HG03025 (cell line): Measurements from ENCODE around the gene DPH7.
"Not testable (repeated sequence)": the region's sequence is repeated elsewhere in the genome, so short reads cannot be mapped to it uniquely, and the experiment has no call there.

Experiments used
- ATAC-seq: cut with Tn5 transposase; IDR thresholded peaks from one replicate; pipeline ENCODE4 v1.9.1; 2021; ENCODE audit warnings: mild to moderate bottlenecking, moderate library complexity; ENCODE audit not compliant: unreplicated experiment, low FRiP score

Gene DPH7

DNA sequence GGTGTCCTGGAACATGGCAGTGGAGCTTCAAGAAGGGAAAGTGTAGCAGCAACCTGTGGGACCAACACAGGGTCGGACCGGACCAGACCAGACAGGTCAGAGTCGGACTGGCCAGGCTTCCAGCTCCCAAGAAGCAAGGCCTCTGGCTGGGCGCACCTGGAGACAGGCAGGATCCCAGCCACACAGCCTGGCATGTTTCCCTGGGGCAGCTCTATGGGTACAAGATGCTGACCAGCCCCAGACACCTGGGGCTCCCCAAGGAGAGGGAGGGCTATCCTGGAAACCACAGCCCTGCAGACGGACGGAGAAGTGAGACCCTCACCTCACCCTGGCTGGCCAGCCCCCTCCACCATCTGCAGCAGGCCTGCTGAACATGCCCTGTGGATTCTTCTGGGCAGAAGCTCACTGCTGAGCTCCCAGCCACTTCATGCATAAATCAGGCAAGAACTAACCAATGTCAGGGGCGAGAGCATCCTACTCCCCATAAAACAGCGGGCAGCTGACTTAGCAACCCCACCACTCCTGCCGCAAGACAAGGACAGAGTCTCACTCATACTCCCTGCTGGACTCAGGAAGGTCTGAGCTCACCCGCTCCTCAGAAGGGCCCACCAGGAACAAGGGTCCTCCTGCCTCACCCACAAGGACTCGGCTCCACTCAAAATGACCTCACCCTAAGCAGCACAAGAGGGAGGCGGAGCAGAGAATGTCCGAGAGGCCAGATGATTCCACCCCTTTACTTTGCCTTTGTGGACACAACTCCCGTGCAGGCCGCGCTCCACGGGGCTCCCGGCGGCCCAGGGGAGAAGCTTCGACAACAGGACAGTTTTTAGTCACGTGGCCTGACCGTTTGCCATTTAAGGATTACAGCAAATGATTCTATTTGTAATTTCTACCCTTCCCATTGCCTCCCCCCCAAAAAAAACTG is 2.9 kb upstream of the DPH7 start:
- ATAC-seq = no peak

DNA sequence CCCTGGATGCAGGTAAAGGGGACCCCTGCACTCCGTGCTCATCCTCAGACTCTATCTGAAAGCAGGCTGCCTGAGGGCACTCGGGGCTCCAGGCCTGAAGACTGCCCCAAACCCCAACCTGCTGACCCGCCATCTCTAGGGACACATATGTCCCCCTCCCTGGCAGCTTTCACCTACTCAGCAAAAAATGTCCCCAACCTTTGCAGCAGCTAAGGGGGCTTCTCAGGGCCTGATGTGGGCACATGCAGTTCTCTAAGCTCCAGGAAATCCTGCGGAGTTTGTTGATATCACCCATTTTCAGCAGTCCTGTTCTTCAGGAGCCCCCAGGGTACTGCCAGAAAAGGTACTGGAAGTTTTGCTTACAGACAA is 2.2 kb upstream of the DPH7 start:
- ATAC-seq = no peak

- no peak for ATAC-seq
Observed at GRCh38 chr9:137580209-137580953, 1.7 kb upstream of the DPH7 start.

DNA sequence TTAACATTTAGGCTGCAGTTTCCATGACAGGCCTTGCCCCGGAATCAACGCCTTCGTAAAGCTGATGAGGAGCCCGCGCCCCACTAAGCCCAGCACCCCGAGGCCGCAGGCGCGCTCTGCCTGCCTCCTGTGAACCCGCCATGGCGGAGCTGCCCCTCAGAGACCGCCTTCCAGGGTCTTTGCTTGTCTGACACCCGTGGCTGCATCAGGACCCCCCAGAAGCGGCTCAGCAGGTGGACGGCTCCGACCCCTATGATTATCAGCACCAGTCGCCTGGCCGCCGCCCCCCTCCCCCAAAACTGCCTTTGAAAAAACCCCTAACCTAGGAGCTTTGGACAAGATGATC is 507 bp upstream of the DPH7 start:
- no peak for ATAC-seq

DNA sequence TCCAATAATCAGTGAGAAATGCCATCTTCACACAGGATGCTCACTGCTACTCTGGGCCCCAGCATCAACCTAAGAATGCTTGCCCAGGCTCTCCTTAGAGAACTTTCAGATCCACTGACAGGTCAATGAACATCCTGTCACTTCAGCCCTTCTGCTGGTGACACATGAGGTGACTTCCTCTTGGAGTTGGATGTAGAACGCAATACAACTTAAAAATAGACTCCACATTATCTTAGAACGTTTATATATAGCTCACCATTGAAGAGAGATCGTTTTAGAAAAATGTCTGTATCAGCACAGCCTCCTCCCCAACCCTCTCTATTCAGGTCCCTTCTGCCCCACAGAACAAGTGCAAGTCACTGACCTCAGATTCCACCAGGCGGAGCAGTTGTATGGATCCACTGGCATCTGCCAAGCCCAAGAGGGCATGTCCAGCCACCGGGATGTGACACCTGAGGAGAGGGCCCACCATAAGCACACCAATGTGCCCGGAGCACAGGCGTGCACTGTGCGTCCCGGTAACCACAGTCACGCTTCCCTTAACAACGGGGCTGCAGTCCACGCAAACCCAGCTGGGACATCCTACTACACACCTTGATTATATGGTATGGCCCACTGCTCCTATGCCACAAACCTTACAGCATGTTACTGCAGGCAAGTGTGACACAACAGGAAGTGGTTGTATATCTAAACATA is 2.9 kb downstream of the DPH7 start:
- no peak for ATAC-seq

DNA sequence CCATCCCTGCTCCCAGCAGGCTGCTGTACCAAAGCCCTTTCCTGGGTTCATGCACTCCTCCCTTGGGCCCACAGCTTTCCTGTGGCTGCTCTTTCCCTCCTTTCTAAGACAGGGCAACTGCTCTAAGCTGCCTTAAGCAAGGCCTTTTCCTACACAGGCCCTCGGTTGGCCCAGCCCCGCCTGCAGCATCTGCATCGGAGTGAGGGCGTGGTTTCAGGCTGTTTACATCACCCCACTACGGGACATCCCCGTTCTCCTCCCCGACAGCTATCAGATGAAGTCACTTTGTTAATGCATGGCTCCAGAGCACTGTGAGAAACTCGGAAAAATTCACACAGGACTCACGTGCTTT is 3.4 kb downstream of the DPH7 start:
- no peak for ATAC-seq

- no peak for ATAC-seq
Observed at GRCh38 chr9:137574192-137574591, 4.5 kb downstream of the DPH7 start.

GRCh38 chr9:137570566-137570965 is 8.2 kb downstream of the DPH7 start:
- no peak for ATAC-seq

DNA sequence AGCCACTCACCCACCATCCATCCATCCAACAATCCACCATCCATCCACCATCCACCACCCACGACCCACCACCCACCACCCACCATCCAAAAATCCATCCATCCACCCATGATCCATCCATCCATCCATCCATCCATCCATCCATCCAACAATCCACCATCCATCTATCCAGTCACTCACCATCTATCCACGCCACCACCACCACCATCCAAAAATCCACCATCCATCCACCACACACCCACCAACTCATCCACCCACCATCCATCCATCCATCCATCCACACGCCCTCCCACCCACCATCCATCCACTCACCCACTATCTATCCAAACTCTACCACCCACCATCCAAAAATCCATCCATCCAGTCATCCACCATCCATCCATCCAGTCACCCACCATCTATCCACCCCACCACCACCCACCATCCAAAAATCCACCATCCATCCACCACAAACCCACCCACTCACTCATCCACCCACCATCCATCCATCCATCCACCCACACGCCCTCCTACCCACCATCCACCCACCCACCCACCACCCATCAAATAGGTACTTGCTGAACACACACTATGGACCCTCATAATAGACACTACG is 9.0 kb downstream of the DPH7 start:
- no peak for ATAC-seq

- not testable (repeated sequence) for ATAC-seq
Observed at GRCh38 chr9:137568445-137568844, 10.3 kb downstream of the DPH7 start.

- ATAC-seq = no peak
Observed at GRCh38 chr9:137564817-137565411, 13.8 kb downstream of the DPH7 start.

DNA sequence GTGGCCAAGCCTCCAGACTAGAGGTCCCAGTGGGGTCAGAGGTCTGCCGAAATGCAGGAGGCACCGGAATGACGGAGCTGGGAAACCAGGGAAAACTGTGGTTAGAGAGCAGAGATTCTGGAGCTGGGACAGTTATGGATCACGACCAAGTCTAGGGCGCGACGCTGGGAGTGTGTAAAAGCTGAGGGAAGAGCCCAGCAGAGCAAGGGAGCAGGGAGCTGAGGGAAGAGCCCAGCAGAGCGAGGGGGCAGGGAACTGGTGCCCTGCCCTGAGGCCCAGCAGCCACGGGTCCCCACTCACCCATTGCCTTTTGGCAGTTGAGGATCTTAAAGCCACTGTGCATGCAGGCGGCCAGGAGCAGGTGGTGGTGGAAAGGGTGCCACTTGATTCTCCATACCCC is 14.6 kb downstream of the DPH7 start:
- no peak for ATAC-seq

- no peak for ATAC-seq
Observed at GRCh38 chr9:137558127-137558526, 20.6 kb downstream of the DPH7 start.

GRCh38 chr9:137556069-137556838 is 22.5 kb downstream of the DPH7 start:
- ATAC-seq = no peak

DNA sequence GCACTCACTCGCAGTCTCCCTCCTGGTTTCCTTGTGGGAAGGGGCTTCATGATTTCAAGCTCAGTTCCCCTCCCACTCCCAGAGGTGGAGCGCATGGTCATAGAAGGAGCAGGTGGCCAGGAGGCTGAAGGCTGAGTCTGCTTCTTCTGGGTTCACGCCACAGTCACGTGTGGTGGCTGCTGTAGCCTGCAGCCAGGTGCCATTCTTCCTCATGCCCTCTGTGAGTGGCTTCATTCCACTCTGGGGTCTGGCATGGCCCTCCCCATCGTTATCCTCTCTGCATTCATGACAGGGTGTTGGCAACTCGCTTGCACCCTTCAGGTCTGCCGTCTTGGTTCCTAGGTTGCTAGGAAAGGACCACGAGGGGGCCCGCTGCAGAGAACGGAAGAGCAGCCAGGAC is 23.5 kb downstream of the DPH7 start:
- no peak for ATAC-seq

GRCh38 chr9:137554349-137554748 is 24.4 kb downstream of the DPH7 start:
- ATAC-seq = no peak

DNA sequence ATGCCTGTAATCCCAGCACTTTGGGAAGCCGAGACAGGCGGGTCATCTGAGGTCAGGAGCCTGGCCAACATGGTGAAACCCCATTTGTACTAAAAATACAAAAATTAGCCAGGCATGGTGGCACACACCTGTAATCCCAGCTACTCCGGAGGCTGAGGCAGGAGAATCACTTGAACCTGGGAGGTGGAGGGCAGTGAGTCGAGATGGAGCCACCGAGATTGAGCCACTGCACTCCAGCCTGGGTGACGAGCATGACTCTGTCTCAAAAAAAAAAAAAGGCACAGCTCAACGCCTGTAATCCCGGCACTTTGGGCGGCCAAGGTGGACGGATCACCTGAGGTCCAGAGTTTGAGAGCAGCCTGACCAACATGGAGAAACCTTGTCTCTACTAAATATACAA is 25.1 kb downstream of the DPH7 start:
- not testable (repeated sequence) for ATAC-seq

DNA sequence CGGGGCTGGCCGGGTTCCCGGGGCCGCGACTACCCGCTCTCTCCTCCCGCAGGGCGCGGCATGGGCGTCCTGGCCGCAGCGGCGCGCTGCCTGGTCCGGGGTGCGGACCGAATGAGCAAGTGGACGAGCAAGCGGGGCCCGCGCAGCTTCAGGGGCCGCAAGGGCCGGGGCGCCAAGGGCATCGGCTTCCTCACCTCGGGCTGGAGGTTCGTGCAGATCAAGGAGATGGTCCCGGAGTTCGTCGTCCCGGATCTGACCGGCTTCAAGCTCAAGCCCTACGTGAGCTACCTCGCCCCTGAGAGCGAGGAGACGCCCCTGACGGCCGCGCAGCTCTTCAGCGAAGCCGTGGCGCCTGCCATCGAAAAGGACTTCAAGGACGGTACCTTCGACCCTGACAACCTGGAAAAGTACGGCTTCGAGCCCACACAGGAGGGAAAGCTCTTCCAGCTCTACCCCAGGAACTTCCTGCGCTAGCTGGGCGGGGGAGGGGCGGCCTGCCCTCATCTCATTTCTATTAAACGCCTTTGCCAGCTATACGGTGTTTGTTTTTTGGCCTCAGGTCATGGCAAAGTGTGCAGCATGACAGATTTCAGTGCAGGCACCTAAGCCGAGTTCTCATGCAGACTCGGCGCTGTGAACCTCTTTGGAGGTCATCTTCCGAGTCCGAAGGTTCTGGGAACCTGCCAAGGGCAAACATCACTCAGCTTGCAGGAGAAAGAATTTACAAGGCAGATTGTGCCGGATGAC is 26.5 kb downstream of the DPH7 start:
- ATAC-seq = no peak
